ENCODE measurements around the gene NFATC2.

DNA sequence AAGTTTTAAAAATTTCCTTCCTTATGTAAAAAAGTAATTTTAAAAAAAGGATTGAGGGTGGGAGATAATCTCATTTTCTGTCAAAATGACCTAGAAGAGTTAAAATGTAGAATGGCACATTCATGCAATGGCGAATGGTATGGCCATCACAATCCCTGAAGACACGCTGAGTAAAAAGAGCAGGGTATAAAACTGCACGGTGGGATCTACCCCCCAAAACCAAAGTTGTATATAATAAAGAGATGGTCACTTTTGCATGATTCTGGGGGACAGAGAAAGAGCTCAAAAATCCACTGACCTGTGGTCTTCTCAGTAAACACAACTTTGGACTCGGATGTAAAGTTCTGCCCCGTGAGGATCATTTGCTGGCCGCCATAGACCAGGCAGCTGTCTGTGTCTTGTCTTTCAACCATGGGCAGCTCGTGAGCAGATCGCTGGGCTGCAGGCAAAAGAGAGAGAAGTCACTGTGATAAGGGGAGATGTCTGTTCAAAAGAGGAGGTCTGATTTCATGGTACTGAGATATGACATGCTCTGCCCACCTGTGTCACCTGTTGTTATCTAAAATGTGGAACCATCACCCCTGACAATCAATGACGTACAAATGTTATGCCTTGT lies 88.2 kb downstream of the NFATC2 start:
- no peak for TF ChIP-seq CTCF (IDR thresholded peaks at IDR 0.05; ENCODE audit: poor library complexity, severe bottlenecking)
- no peak for TF ChIP-seq EP300 (conservative IDR thresholded peaks at IDR 0.05; ENCODE audit: poor library complexity, severe bottlenecking)
- TF ChIP-seq, protein P1, sequence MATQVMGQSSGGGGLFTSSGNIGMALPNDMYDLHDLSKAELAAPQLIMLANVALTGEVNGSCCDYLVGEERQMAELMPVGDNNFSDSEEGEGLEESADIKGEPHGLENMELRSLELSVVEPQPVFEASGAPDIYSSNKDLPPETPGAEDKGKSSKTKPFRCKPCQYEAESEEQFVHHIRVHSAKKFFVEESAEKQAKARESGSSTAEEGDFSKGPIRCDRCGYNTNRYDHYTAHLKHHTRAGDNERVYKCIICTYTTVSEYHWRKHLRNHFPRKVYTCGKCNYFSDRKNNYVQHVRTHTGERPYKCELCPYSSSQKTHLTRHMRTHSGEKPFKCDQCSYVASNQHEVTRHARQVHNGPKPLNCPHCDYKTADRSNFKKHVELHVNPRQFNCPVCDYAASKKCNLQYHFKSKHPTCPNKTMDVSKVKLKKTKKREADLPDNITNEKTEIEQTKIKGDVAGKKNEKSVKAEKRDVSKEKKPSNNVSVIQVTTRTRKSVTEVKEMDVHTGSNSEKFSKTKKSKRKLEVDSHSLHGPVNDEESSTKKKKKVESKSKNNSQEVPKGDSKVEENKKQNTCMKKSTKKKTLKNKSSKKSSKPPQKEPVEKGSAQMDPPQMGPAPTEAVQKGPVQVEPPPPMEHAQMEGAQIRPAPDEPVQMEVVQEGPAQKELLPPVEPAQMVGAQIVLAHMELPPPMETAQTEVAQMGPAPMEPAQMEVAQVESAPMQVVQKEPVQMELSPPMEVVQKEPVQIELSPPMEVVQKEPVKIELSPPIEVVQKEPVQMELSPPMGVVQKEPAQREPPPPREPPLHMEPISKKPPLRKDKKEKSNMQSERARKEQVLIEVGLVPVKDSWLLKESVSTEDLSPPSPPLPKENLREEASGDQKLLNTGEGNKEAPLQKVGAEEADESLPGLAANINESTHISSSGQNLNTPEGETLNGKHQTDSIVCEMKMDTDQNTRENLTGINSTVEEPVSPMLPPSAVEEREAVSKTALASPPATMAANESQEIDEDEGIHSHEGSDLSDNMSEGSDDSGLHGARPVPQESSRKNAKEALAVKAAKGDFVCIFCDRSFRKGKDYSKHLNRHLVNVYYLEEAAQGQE (IDR thresholded peaks at IDR 0.05; ENCODE audit: borderline replicate concordance): no peak
- no peak for TF ChIP-seq RAD21 (conservative IDR thresholded peaks at IDR 0.05)
